Activated CD4-positive, alpha-beta T cell treated with anti-CD3 and anti-CD28 coated beads, Interleukin-2, Interleukin-4, amounts not matched to agents 100 ng/mL and 50 ng/mL, durations not matched to agents 16 hours and 8 hours (primary cell): Measurements from ENCODE around the gene MANBA.

Source experiments
- DNase-seq: peaks from one replicate; pipeline ENCODE4 v3.0.0-alpha.2; 2020; ENCODE audit warnings: low spot score

Gene MANBA

DNA sequence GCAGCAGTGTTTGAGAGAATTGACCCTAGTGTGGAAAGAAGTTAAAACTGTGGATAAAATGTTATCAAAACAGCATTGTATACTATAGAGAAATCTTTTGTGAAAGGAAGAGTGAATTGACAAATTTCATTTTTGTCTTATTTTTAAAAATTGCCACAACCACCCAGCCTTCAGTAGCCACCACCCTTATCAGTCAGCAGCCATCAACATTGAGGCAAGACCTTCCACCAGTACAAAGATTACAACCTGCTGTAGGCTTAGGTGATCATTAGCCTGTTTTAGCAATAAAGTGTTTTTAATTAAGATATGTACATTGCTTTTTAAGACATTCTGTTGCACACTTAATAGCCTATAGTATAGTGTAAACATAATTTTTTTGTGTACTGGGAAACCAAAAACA is 168.5 kb downstream of the MANBA start:
- no peak for DNase-seq

DNA sequence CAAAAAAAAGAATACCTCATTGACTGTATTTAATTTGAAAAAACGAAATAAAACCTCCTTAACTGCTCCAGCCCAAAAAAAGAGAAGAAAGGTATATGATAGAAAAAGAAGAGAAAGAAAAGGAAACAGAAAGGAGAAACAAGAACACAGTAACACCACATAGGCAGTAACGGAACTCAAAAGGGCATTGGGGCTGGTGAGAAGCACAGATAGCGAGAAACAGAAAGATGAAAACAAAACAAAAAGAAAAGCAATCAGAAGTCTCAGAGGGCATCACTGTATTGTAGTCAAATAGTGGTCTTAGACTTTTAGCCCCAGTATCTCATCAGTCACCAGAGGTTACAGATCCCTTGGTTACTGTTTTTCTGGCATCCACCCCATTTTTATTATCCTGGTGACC is 171.0 kb downstream of the MANBA start:
- no peak for DNase-seq

DNA sequence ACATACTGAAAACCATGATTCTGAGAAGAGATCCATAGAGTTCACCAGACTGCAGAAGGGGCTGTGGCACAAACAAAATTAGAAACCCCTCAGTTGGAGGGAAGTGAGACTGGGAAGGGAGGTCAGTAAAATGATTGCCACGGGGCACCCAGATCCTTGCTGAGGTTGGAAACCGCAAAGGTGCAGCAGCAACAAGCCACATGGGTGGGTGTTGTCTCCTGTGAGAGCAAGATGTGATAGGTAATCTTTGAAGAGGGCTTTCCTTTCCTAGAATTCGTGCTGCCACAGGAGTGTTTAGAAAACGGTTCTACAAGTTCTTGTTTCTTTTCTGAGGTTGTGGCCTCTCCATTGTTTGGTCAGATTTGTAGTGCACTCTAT is 174.1 kb downstream of the MANBA start:
- DNase-seq = peak; percentile 63

DNA sequence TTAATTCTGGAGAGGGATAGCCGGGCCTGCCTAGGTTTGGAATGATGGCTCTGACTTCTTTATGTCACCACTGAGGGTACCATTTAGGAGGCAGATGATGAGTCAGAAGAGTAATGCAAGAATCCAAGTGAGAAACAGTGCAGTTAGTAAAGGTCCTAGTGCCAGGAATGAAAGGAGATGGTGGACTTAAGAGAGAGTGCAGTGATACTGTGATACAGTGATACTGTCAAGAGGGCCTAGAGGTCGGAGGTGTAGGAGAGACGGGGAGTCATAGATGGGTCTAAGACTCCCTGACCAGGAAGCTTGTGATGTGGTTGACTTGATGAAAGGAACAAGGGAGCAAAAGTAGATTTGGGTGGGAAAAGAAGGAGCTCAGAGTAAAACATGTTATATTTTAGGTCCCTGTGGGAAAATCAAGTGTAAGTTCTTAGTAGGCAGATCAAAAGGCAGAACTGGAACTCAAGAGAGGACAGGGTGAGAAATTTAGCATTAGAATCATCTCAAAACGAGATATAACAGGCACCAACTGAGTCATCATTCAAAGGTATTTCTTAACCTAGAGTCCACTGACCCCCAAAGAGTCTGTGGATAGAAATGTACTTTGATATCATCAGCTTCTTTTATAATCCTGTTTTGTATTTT is 174.6 kb downstream of the MANBA start:
- DNase-seq = peak; percentile 47

DNA sequence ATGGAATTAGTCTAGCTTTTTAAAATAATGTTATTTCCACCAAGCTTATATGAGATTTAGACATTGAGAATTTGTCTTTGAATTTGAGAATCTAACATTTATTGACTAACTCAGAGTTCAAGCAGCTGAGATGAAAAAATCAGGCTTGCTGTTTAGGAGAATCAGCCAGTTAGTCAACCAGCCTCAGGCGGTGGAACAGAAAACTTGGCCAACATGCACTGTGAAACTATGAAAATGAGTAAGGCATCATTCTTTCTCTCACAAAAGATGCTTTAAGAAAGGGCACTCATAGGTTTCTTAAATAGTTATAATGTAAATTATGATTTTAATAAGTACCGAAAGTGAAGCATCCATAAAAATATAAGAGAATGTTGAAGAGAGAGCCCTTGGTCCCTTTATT is 175.4 kb downstream of the MANBA start:
- peak; percentile 57 for DNase-seq

DNA sequence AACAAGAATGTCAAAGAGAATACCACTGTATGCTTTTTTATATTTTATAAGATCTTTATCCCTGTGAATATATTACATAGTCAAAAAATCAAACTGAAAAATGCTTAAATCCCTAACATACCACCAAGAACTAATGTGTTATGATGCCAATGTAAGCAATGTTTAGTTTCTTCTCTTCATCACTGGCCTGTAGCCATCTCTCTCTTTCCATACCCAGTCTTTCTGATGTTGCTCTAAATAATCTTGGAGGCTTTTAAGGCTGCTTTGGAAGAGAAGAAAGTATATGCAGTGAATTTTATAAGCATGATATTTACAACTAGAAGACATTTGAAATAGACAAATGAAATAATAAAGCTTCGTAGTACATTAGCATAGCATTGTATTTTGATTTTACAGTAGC is 176.7 kb downstream of the MANBA start:
- DNase-seq = no peak
